ENCODE data around the gene ALPK1.
"Not testable (repeated sequence)": the region's sequence is repeated elsewhere in the genome, so short reads cannot be mapped to it uniquely, and the experiment has no call there.

The ALPK1 gene

GRCh38 chr4:112472318-112472717, 175.1 kb downstream of the ALPK1 start:
- DNase-seq = no peak

- no peak for DNase-seq
These were observed 176.8 kb downstream of the ALPK1 start for GRCh38 chr4:112473985-112474384.

GRCh38 chr4:112485930-112486329, 188.8 kb downstream of the ALPK1 start:
- DNase-seq = no peak

GRCh38 chr4:112490808-112491207, 193.6 kb downstream of the ALPK1 start:
- not testable (repeated sequence) for DNase-seq
